HG02571 (cell line): ENCODE results near the gene HMGCS1.
A peak's percentile ranks its signal among the peaks of the same experiment; 100 is the strongest.
"Not testable (repeated sequence)": the region's sequence is repeated elsewhere in the genome, so short reads cannot be mapped to it uniquely, and the experiment has no call there.

Experiments
- ATAC-seq: cut with Tn5 transposase; IDR thresholded peaks from one replicate; pipeline ENCODE4 v1.9.1; 2021; ENCODE audit warnings: mild to moderate bottlenecking, moderate library complexity; ENCODE audit not compliant: unreplicated experiment

HMGCS1 gene

DNA sequence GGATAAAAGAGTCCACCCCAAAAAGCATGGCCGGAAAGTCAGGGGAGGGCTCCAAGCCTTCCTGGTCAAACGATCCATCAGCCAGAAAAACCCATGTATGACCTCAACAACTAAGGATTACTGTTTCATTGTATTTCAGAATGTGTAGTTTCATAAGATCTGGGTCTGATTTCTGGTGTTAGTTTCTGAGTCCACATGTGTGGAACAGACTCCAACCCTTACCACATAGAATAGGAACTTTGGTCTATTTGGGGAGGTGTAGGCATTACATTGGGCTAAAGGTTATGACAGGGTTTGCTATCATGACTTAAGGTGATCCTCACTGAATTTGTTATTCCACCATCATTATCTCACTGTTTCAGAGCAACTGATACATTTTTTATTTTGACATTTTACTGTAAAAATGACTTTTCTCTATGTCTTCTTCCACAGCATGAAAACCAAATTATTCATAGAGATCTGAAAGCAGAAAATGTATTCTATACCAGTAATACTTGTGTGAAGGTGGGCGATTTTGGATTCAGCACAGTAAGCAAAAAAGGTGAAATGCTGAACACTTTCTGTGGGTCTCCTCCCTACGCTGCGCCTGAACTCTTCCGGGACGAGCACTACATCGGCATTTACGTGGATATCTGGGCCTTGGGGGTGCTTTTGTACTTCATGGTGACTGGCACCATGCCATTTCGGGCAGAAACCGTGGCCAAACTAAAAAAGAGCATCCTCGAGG, 33.5 kb downstream of the HMGCS1 start:
- ATAC-seq, result no peak

- no peak for ATAC-seq
Measured at GRCh38 chr5:43275391-43275790, 37.8 kb downstream of the HMGCS1 start.

- ATAC-seq, result no peak
Measured at GRCh38 chr5:43274435-43275114, 38.6 kb downstream of the HMGCS1 start.

GRCh38 chr5:43273552-43273951, 39.7 kb downstream of the HMGCS1 start:
- no peak for ATAC-seq

DNA sequence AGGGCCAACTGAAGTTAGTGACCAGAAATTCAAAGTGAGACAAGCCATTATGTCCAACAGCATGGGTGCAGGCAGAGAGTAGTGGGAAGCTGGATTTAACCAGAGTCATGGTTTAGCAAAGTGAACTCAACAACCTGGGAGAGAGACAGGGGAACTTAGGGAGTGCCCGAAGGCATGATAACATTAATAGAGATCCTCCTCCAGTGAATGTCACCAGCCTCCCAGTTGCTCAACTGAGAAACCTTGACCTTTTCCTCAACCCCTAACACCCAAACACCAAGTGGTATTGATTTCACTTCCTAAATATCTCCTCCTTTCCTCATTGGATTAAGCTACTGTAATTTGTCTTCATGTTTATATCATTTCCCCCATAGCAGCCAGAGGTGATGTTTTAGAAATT, 42.6 kb downstream of the HMGCS1 start:
- no peak for ATAC-seq

DNA sequence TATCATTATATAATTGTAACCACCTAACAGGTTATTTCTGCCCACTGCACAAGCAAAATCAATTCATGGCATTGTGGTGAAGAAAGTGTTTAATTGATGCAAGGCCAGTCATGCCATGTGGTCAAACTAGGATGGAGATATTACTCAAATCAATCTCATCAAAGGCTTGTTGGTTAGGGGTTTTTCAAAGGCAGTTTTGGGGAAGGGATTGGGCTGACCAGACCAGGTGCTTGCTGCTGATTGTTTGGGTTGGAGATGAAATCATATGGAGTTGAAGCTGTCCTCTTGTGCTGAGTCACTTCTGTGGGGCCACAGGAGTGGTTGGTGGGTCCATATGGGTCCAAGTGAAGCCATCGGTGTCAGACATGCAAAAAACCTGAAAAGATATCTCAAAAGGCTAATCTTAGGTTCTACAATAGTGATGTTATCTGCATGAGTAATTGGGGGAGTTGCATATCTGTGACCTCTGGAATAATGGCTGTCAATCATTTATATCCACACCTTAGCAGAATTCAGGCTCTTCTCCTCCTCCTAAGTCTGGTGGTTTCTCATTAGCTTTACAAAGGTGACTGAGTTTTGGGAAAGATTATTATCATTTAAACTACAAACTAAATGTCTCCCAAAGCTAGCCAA, 44.9 kb downstream of the HMGCS1 start:
- ATAC-seq, result peak; percentile 76

- ATAC-seq, result not testable (repeated sequence)
Measured at GRCh38 chr5:43262269-43262668, 50.9 kb downstream of the HMGCS1 start.

GRCh38 chr5:43258116-43258515, 55.1 kb downstream of the HMGCS1 start:
- ATAC-seq, result no peak

DNA sequence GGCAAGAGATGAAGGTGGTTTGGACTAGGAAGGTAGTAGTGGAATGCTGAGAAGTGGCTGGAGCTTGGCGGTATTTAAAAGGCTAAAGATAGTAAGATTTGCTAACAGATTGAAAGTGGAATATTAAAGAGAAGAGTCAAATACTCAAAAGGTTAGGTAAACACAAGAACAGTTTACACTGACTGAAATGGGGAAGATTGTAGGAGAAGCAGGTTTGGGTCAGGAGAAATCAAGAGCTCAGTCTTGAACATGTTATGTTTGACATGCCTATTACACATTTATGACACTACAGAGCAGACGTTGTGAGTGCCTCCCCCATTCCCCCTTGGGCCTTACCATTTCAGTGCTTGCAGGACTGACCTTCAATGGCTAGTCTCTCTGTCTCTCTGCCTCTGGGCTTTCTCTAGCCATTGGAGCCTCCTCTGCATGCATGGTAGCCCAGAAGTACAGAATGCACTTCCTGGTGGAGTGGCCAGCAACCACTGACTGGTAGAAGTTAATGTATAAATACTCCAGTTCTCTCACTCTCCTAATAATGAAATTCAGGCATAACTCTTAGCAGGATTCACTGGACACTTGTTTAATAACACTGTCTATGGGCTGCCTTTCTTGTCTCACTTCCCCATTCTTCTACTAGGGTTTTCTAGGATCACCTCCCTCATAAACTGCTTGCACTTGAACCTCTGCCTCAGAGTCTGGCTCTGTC, 56.8 kb downstream of the HMGCS1 start:
- no peak for ATAC-seq

DNA sequence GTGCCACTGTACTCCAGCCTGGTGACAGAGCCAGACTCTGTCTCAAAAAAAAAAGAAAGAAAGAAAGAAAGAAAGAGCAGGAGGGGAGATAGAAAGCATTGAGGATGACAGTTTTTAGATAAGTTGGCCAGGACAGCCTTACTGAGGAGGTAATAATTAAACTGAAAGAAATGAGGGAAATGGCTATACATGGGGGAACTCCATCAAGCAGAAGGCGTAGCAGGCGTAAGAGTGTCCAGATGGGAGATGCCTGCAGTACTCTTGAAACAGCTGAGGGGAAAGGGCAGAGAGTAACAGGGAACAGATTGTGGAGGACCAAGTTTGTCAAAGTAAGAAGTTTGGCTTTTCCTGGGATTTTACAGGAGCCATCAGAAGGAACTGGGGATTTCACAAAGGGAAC, 57.5 kb downstream of the HMGCS1 start:
- no peak for ATAC-seq

GRCh38 chr5:43251754-43252153, 61.5 kb downstream of the HMGCS1 start:
- no peak for ATAC-seq

DNA sequence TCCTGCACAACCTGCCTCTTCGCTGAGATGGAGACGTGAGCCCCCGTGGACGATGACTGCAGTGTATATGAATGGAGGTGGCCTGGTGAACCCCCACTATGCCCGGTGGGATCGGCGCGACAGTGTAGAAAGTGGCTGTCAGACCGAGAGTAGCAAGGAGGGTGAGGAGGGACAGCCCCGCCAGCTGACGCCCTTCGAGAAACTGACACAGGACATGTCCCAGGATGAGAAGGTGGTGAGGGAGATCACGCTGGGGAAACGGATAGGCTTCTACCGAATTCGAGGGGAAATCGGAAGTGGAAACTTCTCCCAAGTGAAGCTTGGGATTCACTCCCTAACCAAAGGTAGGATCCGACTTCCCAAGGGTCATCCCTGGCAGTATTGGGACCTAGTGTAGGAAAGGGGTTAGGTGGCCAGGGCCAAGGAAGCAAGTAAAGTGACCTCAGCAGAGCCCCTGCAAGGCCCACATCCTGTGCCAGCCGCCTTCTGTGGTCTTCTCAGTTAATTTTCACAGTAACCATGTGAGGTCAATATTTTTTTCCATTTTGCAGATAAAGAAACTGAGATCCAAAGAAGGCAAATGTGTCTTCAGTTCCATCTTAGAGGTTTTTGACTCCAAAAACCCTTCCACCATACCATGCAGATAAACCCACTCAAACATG, 67.4 kb downstream of the HMGCS1 start:
- peak; percentile 71 for ATAC-seq

GRCh38 chr5:43244823-43245565, 68.2 kb downstream of the HMGCS1 start:
- ATAC-seq, result peak; percentile 73

- no peak for ATAC-seq
Measured at GRCh38 chr5:43243270-43243669, 69.9 kb downstream of the HMGCS1 start.

DNA sequence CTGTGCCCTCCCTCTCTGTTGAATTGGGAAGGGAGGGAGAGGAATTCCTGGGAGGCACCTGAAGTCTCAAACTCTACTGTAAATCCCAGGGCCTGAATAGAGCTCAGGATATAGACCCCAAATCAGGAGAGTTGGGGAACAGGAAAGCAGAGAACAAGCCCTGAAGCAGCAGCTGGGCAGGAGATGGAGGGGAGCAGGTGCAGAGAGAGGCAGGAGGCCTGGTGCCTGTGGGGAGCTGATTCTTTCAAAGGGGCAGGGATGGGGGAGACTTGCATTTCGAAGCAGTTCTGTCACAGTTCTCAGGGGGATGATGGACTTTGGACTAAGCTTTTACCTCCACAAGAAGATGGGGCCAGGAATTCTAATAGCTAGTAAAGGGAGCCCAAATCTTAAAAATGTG, 71.0 kb downstream of the HMGCS1 start:
- ATAC-seq, result no peak
